H1 (cell line): Measurements from ENCODE around the gene PRTN3. TPM values are rescaled to one million over a fixed set of nuclear protein-coding genes. Genes with fewer than 3 reads are reported as not detected.

Experiments used
- ASH2L ChIP-seq: fragments of 200-600, 300-600 bp; sonication (generic); IDR thresholded peaks from one replicate; pipeline ENCODE4 v1.7.1; 2017; ENCODE audit warnings: low read length
- CHD1 ChIP-seq: IDR thresholded peaks from 2 replicates; pipeline ENCODE4 v1.6.1; 2012; ENCODE audit warnings: low read depth, low read length, improper control_type of control experiment
- CTBP2 ChIP-seq: IDR thresholded peaks from 2 replicates; pipeline ENCODE4 v1.7.0; 2011; ENCODE audit warnings: borderline replicate concordance, mild to moderate bottlenecking, moderate library complexity, mixed read lengths, low read length; ENCODE audit not compliant: insufficient read depth, insufficient read length
- GABPA ChIP-seq: IDR thresholded peaks from 2 replicates; pipeline ENCODE4 v1.6.1; 2011; ENCODE audit warnings: mild to moderate bottlenecking, low read length, moderate library complexity, borderline replicate concordance; ENCODE audit not compliant: insufficient read depth
- MAFK ChIP-seq: IDR thresholded peaks from 2 replicates; pipeline ENCODE4 v1.6.1; 2012; ENCODE audit warnings: low read depth, mild to moderate bottlenecking, improper control_type of control experiment, low read length
- PHF8 ChIP-seq: fragments of 200-600 bp; sonication (generic); conservative IDR thresholded peaks from 2 replicates; pipeline ENCODE4 v1.7.1; 2012; ENCODE audit warnings: low read depth, mild to moderate bottlenecking, inconsistent platforms, low read length, moderate library complexity
- POU5F1 ChIP-seq: IDR thresholded peaks from 2 replicates; pipeline ENCODE4 v1.6.1; 2011; ENCODE audit warnings: low read depth, mild to moderate bottlenecking, low read length, moderate library complexity
- SIN3A ChIP-seq, 2 experiments: IDR thresholded peaks in 1 of 2; conservative IDR thresholded peaks in 1 of 2; 2 replicates each; pipeline ENCODE4 v1.6.1; 2011 to 2012; ENCODE audit warnings: low read length in 2 of 2, improper control_type of control experiment in 1 of 2, low read depth in 1 of 2, mild to moderate bottlenecking in 1 of 2
- polyA plus RNA-seq, 7 experiments: library from polyadenylated mRNA; depleted of rRNA in 3 of 7; stranded (reverse) in 5 of 7; unstranded in 2 of 7; fragments of >200 nt in 5 of 7; fragments of 200-250 nt in 2 of 7; gene quantifications; 1 replicate in 5 of 7; 2 replicates in 1 of 7; 4 replicates in 1 of 7; pipeline versions ENCODE4 v1.2.1 to v1.2.3, GENCODE V29; 2011 to 2013; ENCODE audit warnings: missing spikeins in 2 of 7, mixed read lengths in 2 of 7
- total RNA-seq: library from RNA; stranded (reverse); fragmentation: NEBNext Ultra II Directional; extraction: Animal tissue kit (Norgen Biotek cat#: 25700); gene quantifications from 2 replicates; pipeline ENCODE4 v1.2.1, GENCODE V29; 2021
- TF ChIP-seq, protein P1 (sequence below): fragments of 300-600 bp; sonication (generic); IDR thresholded peaks from 2 replicates; pipeline ENCODE4 v1.7.1; 2012; ENCODE audit warnings: low read length, moderate library complexity, mild to moderate bottlenecking, inconsistent platforms; ENCODE audit not compliant: insufficient replicate concordance
- TF ChIP-seq, protein P2 (sequence below): IDR thresholded peaks from 2 replicates; pipeline ENCODE4 v1.6.1; 2011; ENCODE audit warnings: low read depth, mild to moderate bottlenecking, low read length; ENCODE audit not compliant: insufficient read depth

The PRTN3 gene
- total and polyA plus RNA-seq, 2 of the 8 experiments (the other 6 are each of a cell fraction or from before 2014, with no cell fraction given): 0.39 to 2.1 TPM

DNA sequence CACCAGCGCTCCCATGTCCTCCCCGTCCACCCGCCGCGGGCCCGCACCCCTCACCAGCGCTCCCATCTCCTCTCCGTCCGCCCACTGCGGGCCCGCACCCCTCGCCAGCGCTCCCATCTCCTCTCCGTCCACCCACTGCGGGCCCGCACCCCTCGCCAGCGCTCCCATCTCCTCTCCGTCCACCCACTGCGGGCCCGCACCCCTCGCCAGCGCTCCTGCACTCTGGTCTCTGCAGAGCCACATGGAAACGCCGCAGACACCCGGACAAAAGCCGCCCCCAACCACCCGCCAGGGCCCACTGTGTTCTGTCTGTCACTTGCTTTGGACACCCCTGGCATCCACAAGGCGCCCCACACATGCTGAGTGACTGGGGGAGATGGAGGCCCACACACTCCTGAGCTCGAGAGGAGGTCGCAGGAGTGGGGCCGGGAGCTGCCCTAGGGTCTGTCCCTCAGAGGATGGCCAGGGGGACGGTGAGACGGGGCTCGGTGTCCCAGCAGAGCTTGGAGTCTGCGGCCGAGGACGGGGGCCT lies 26.0 kb downstream of the PRTN3 start (continued):
- TF ChIP-seq, protein P1, sequence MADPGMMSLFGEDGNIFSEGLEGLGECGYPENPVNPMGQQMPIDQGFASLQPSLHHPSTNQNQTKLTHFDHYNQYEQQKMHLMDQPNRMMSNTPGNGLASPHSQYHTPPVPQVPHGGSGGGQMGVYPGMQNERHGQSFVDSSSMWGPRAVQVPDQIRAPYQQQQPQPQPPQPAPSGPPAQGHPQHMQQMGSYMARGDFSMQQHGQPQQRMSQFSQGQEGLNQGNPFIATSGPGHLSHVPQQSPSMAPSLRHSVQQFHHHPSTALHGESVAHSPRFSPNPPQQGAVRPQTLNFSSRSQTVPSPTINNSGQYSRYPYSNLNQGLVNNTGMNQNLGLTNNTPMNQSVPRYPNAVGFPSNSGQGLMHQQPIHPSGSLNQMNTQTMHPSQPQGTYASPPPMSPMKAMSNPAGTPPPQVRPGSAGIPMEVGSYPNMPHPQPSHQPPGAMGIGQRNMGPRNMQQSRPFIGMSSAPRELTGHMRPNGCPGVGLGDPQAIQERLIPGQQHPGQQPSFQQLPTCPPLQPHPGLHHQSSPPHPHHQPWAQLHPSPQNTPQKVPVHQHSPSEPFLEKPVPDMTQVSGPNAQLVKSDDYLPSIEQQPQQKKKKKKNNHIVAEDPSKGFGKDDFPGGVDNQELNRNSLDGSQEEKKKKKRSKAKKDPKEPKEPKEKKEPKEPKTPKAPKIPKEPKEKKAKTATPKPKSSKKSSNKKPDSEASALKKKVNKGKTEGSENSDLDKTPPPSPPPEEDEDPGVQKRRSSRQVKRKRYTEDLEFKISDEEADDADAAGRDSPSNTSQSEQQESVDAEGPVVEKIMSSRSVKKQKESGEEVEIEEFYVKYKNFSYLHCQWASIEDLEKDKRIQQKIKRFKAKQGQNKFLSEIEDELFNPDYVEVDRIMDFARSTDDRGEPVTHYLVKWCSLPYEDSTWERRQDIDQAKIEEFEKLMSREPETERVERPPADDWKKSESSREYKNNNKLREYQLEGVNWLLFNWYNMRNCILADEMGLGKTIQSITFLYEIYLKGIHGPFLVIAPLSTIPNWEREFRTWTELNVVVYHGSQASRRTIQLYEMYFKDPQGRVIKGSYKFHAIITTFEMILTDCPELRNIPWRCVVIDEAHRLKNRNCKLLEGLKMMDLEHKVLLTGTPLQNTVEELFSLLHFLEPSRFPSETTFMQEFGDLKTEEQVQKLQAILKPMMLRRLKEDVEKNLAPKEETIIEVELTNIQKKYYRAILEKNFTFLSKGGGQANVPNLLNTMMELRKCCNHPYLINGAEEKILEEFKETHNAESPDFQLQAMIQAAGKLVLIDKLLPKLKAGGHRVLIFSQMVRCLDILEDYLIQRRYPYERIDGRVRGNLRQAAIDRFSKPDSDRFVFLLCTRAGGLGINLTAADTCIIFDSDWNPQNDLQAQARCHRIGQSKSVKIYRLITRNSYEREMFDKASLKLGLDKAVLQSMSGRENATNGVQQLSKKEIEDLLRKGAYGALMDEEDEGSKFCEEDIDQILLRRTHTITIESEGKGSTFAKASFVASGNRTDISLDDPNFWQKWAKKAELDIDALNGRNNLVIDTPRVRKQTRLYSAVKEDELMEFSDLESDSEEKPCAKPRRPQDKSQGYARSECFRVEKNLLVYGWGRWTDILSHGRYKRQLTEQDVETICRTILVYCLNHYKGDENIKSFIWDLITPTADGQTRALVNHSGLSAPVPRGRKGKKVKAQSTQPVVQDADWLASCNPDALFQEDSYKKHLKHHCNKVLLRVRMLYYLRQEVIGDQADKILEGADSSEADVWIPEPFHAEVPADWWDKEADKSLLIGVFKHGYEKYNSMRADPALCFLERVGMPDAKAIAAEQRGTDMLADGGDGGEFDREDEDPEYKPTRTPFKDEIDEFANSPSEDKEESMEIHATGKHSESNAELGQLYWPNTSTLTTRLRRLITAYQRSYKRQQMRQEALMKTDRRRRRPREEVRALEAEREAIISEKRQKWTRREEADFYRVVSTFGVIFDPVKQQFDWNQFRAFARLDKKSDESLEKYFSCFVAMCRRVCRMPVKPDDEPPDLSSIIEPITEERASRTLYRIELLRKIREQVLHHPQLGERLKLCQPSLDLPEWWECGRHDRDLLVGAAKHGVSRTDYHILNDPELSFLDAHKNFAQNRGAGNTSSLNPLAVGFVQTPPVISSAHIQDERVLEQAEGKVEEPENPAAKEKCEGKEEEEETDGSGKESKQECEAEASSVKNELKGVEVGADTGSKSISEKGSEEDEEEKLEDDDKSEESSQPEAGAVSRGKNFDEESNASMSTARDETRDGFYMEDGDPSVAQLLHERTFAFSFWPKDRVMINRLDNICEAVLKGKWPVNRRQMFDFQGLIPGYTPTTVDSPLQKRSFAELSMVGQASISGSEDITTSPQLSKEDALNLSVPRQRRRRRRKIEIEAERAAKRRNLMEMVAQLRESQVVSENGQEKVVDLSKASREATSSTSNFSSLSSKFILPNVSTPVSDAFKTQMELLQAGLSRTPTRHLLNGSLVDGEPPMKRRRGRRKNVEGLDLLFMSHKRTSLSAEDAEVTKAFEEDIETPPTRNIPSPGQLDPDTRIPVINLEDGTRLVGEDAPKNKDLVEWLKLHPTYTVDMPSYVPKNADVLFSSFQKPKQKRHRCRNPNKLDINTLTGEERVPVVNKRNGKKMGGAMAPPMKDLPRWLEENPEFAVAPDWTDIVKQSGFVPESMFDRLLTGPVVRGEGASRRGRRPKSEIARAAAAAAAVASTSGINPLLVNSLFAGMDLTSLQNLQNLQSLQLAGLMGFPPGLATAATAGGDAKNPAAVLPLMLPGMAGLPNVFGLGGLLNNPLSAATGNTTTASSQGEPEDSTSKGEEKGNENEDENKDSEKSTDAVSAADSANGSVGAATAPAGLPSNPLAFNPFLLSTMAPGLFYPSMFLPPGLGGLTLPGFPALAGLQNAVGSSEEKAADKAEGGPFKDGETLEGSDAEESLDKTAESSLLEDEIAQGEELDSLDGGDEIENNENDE: no peak
- no peak for TF ChIP-seq MAFK
- TF ChIP-seq SIN3A (conservative IDR thresholded peaks at IDR 0.05 in 1 of 2, IDR thresholded peaks at IDR 0.05 in 1 of 2; ENCODE audit: low read depth in 1 of 2, low read length in 2 of 2): no peak
- no peak for TF ChIP-seq CTBP2
- TF ChIP-seq PHF8: no peak
- TF ChIP-seq, protein P2, sequence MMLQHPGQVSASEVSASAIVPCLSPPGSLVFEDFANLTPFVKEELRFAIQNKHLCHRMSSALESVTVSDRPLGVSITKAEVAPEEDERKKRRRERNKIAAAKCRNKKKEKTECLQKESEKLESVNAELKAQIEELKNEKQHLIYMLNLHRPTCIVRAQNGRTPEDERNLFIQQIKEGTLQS: no peak
- TF ChIP-seq POU5F1: no peak
- no peak for TF ChIP-seq GABPA
- TF ChIP-seq ASH2L: no peak
- no peak for TF ChIP-seq CHD1
